ENCODE results near the gene ERGIC1.

DNA sequence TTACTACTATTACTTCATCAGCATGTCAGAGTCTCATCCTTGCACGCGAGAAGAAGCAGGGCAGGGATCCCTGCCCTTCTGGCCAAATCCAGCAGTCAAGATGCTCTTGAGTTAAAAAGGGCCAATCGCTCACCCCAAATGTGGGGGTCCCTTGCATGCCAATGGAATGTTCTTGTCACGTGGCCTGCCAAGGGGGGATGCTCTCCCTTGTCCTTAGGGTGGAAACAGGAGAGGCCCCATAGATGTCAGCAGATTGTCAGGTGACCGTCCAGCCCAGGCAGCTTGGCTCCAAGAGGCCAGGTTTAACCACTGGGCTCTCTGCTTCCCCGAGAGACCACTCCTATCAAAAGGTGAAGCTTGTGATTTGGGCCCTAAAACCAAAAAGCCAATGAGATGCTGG, 37.7 kb upstream of the ERGIC1 start:
- TF ChIP-seq POLR2A (IDR thresholded peaks at IDR 0.05), result no peak
- TF ChIP-seq, protein P1, sequence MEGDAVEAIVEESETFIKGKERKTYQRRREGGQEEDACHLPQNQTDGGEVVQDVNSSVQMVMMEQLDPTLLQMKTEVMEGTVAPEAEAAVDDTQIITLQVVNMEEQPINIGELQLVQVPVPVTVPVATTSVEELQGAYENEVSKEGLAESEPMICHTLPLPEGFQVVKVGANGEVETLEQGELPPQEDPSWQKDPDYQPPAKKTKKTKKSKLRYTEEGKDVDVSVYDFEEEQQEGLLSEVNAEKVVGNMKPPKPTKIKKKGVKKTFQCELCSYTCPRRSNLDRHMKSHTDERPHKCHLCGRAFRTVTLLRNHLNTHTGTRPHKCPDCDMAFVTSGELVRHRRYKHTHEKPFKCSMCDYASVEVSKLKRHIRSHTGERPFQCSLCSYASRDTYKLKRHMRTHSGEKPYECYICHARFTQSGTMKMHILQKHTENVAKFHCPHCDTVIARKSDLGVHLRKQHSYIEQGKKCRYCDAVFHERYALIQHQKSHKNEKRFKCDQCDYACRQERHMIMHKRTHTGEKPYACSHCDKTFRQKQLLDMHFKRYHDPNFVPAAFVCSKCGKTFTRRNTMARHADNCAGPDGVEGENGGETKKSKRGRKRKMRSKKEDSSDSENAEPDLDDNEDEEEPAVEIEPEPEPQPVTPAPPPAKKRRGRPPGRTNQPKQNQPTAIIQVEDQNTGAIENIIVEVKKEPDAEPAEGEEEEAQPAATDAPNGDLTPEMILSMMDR (IDR thresholded peaks at IDR 0.05), result no peak

Data from body of pancreas (tissue), 4 donors.